ENCODE measurements around the gene CPNE2.

DNA sequence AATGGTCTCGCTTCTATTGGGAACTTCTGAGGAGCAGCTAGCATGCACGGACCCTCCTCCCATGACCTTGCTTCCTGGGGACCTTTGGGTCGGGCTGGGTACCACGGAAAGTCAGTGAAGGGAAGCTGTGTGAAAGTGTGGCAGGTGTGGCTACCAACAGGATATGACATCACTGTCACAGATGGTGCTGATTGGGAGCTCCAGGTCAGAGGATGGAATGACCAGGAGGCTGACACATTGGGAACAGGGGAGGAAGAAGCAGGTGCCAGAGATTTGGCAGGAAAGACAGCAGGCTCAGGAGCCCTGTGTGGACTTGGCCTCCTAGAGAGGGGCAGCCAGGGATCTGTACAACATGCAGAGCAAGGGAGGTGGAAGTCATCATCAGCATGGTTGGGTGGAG lies 34.0 kb downstream of the CPNE2 start:
- TF ChIP-seq GATA2 (IDR thresholded peaks at IDR 0.05; ENCODE audit: low read depth, low read length) (no peak), GATA3 (IDR thresholded peaks at IDR 0.05; ENCODE audit: low read depth, low read length) (no peak)

All from SH-SY5Y (cell line).